SK-MEL-5 (cell line): ENCODE data around the gene SLC25A22. TPM values are rescaled to one million over a fixed set of nuclear protein-coding genes. Genes with fewer than 3 reads are reported as not detected.

ENCODE experiments used
- DNase-seq: peaks from one replicate; pipeline ENCODE4 v3.0.0-alpha.2; 2016; ENCODE audit warnings: low read depth, low spot score
- in situ Hi-C: cut with HindIII; loops from 2 replicates; pipeline ENCODE4 v1.10.0; 2016; ENCODE audit warnings: low sequenced_read_pairs, high pct_unique_total_duplicates, low pct_unique_long_range_greater_than_20kb
- total RNA-seq: library from RNA; depleted of rRNA; stranded (reverse); fragments of >200 nt; shearing (Covaris generic); gene quantifications from 2 replicates; pipeline ENCODE4 v1.2.3, GENCODE V29; 2014

The SLC25A22 gene
- total RNA-seq, 1 experiment from 2014 or later, result 16.3 TPM

- no peak for DNase-seq
- in situ Hi-C loops, result no loop called here
Measured at GRCh38 chr11:826227-826621, 28.1 kb upstream of the SLC25A22 start.

- in situ Hi-C loops, result no loop called here
- DNase-seq, result no peak
Measured at GRCh38 chr11:825366-826226, 27.5 kb upstream of the SLC25A22 start.

- no peak for DNase-seq
- in situ Hi-C loops, result no loop called here
Measured at GRCh38 chr11:824942-825341, 26.9 kb upstream of the SLC25A22 start.

- in situ Hi-C loops, result no loop called here
- DNase-seq, result no peak
Measured at GRCh38 chr11:824292-824880, 26.3 kb upstream of the SLC25A22 start.

GRCh38 chr11:823441-824291 is 25.6 kb upstream of the SLC25A22 start:
- in situ Hi-C loops, result no loop called here
- no peak for DNase-seq

GRCh38 chr11:821512-822371 is 23.7 kb upstream of the SLC25A22 start:
- in situ Hi-C loops, result no loop called here
- DNase-seq, result no peak

GRCh38 chr11:820655-821511 is 22.8 kb upstream of the SLC25A22 start:
- no peak for DNase-seq
- in situ Hi-C loops, result no loop called here

- in situ Hi-C loops, result no loop called here
- DNase-seq, result peak; percentile 70
Measured at GRCh38 chr11:819943-820649, 22.0 kb upstream of the SLC25A22 start.

- peak; percentile 82 for DNase-seq
- in situ Hi-C loops, result no loop called here
Measured at GRCh38 chr11:819129-819931, 21.2 kb upstream of the SLC25A22 start.

GRCh38 chr11:818396-819128 is 20.5 kb upstream of the SLC25A22 start, which contains the start of gene PNPLA2:
Gene PNPLA2 (plus strand): TSS chr11:818914. CDS start chr11:819719, 805 bp downstream.
- DNase-seq, result no peak
- in situ Hi-C loops, result no loop called here

- DNase-seq, result no peak
- in situ Hi-C loops, result no loop called here
Measured at GRCh38 chr11:816433-816779, 18.3 kb upstream of the SLC25A22 start.

- in situ Hi-C loops, result no loop called here
- DNase-seq, result no peak
Measured at GRCh38 chr11:815675-816432, 17.8 kb upstream of the SLC25A22 start.

- no peak for DNase-seq
- in situ Hi-C loops, result no loop called here
Measured at GRCh38 chr11:813456-814096, 15.5 kb upstream of the SLC25A22 start.

GRCh38 chr11:813072-813455 is 15.0 kb upstream of the SLC25A22 start:
- DNase-seq, result no peak
- in situ Hi-C loops, result no loop called here
